Panc1 (cell line): ENCODE data around the gene OR4S2. TPM values are rescaled to one million over a fixed set of nuclear protein-coding genes. Genes with fewer than 3 reads are reported as not detected.

Experiments used
- ATAC-seq: fragments of 200-7000 bp; cut with Tn5 transposase; 2 replicates; pipeline ENCODE4 v1.9.1; 2020; ENCODE audit warnings: mild to moderate bottlenecking, moderate library complexity
- BruUV-seq: library from RNA; stranded (reverse); fragments of 400-500 nt; replicated peaks from 2 replicates; lab custom pipeline; 2021; lab: Mats Ljungman, UMichigan
- CTCF ChIA-PET: fragments of 300-600 bp; sonication (Branson Sonifier 250); formaldehyde crosslinking; loops from one replicate; lab custom pipeline; 2022; ENCODE audit warnings: antibody characterized with exemption; lab: Charles Lee
- POLR2A ChIA-PET: fragments of 300-600 bp; sonication (Branson Sonifier 250); formaldehyde crosslinking; loops from one replicate; lab custom pipeline; 2022; ENCODE audit warnings: antibody characterized with exemption; lab: Charles Lee
- DNase-seq: peaks from one replicate; pipeline ENCODE4 v3.0.0-alpha.2; 2010; ENCODE audit warnings: low read depth, low spot score
- H3K27ac ChIP-seq: 2 replicates; pipeline ENCODE4 v1.5.1; 2011; ENCODE audit warnings: mild to moderate bottlenecking, low read length, inconsistent platforms
- H3K27me3 ChIP-seq: fragments of 200-500 bp; sonication (Bioruptor generic); 2 replicates; pipeline ENCODE4 v1.6.0; 2014; ENCODE audit warnings: low read length, inconsistent platforms; ENCODE audit not compliant: control insufficient read depth, insufficient read depth
- H3K36me3 ChIP-seq: fragments of 200-500 bp; sonication (Bioruptor generic); 2 replicates; pipeline ENCODE4 v1.5.1; 2014; ENCODE audit warnings: inconsistent platforms, mild to moderate bottlenecking, low read length, moderate library complexity; ENCODE audit not compliant: control insufficient read depth, insufficient read depth
- H3K4me1 ChIP-seq: 2 replicates; pipeline ENCODE4 v1.5.1; 2011; ENCODE audit warnings: inconsistent platforms, mild to moderate bottlenecking, low read length, moderate library complexity; ENCODE audit not compliant: control insufficient read depth, insufficient read depth
- H3K4me3 ChIP-seq, 2 experiments: 2 replicates each; pipeline ENCODE4 v1.5.1; 2011 to 2012; ENCODE audit warnings: low read depth in 2 of 2, low read length in 2 of 2, mild to moderate bottlenecking in 2 of 2, inconsistent platforms in 1 of 2, moderate library complexity in 1 of 2
- H3K9me3 ChIP-seq: fragments of 200-500 bp; sonication (Bioruptor generic); 2 replicates; pipeline ENCODE4 v1.5.1; 2014; ENCODE audit warnings: low read depth, mild to moderate bottlenecking, inconsistent platforms, low read length, moderate library complexity; ENCODE audit not compliant: control insufficient read depth, insufficient read depth
- CTCF ChIP-seq: fragments of 450-650 bp; IDR thresholded peaks from 2 replicates; pipeline ENCODE4 v1.5.1; 2017; ENCODE audit warnings: mild to moderate bottlenecking
- POLR2AphosphoS5 ChIP-seq: IDR thresholded peaks from 2 replicates; pipeline ENCODE4 v1.6.1; 2012; ENCODE audit warnings: mild to moderate bottlenecking, low read depth, low read length, moderate library complexity
- REST ChIP-seq, 2 experiments: IDR thresholded peaks; 2 replicates each; pipeline ENCODE4 v1.6.1; 2011 to 2012; ENCODE audit warnings: low read depth in 2 of 2, control low read depth in 1 of 2, low read length in 1 of 2, mild to moderate bottlenecking in 1 of 2, moderate library complexity in 1 of 2; ENCODE audit not compliant: insufficient read depth in 1 of 2
- SIN3A ChIP-seq: IDR thresholded peaks from 2 replicates; pipeline ENCODE4 v1.6.1; 2012; ENCODE audit warnings: low read depth, mild to moderate bottlenecking, low read length, moderate library complexity, borderline replicate concordance; ENCODE audit not compliant: insufficient read depth
- TCF7L2 ChIP-seq: IDR thresholded peaks from 2 replicates; pipeline ENCODE4 v1.6.1; 2011; ENCODE audit warnings: mild to moderate bottlenecking, low read depth, low read length, inconsistent platforms
- in situ Hi-C: cut with HindIII; loops from 2 replicates; pipeline ENCODE4 v1.10.0; 2016; ENCODE audit warnings: low sequenced_read_pairs, low pct_unique_long_range_greater_than_20kb
- intact Hi-C: fragments of 100-400 bp; cut with micrococcal nuclease; formaldehyde crosslinking; loops from one replicate; pipeline ENCODE4 v1.10.0; 2022; ENCODE audit not compliant: unreplicated experiment
- total RNA-seq: library from RNA; stranded (reverse); gene quantifications from one replicate; pipeline ENCODE4 v1.2.1, GENCODE V29; 2021; ENCODE audit not compliant: unreplicated experiment

The OR4S2 gene
- total RNA-seq, 1 experiment from 2014 or later = not detected

GRCh38 chr11:55673860-55674259 is 25.7 kb downstream of the OR4S2 start:
- TF ChIP-seq POLR2AphosphoS5 (no peak), REST (IDR thresholded peaks at IDR 0.05; ENCODE audit: insufficient read depth in 1 of 2, low read depth in 2 of 2, low read length in 1 of 2) (no peak), SIN3A (no peak), TCF7L2 (no peak), CTCF (no peak)
- Histone ChIP-seq H3K4me1 (no peaks in the 10 kb centered on the region), H3K27me3 (no peaks in the 10 kb centered on the region), H3K9me3 (no peaks in the 10 kb centered on the region), H3K27ac (no peak overlapping the region), H3K4me3 (no peak overlapping the region), H3K36me3 (no peaks in the 10 kb centered on the region)
- intact Hi-C loops = loop anchor here (5.0 kb wide), 1 partner anchor 48 kb away; a partner anchor contains a TSS
- POLR2A ChIA-PET = no interaction called here
- CTCF ChIA-PET = no interaction called here
- no peak for ATAC-seq
- no TSS peak for BruUV-seq
- in situ Hi-C loops = no loop called here
- no peak for DNase-seq

- Histone ChIP-seq H3K36me3 (no peaks in the 10 kb centered on the region), H3K27me3 (no peaks in the 10 kb centered on the region), H3K4me3 (no peak overlapping the region), H3K9me3 (no peaks in the 10 kb centered on the region), H3K27ac (no peak overlapping the region), H3K4me1 (no peaks in the 10 kb centered on the region)
- no peak for ATAC-seq
- BruUV-seq = no TSS peak
- DNase-seq = no peak
- intact Hi-C loops (no loop called here), in situ Hi-C loops (no loop called here)
- POLR2A ChIA-PET = no interaction called here
- CTCF ChIA-PET = no interaction called here
- TF ChIP-seq REST (IDR thresholded peaks at IDR 0.05; ENCODE audit: insufficient read depth in 1 of 2, low read depth in 2 of 2, low read length in 1 of 2) = no peak
- TF ChIP-seq SIN3A = no peak
- no peak for TF ChIP-seq POLR2AphosphoS5
- no peak for TF ChIP-seq CTCF
- TF ChIP-seq TCF7L2 = no peak
Observed at GRCh38 chr11:55697817-55698216, 49.7 kb downstream of the OR4S2 start.
